ENCODE measurements around the gene FABP3.

DNA sequence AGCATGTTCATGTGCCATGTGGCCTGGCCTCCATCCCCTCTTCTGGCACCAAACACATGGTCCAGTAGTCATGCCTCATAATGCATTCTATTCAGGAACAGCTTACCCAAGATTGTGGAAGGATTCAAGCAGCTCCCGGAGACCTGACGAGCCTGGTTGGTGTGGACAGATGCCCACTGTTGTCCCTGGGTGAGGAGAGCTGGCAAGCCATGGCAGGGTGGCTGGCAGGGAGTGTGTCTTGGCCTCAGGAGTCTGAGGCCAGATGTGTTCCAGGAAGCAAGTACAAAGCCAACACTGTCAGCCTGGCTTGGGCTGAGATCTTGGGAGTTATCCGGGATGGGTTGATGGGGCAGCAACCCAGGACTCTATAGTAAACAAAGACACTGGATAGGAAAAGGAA is 7.3 kb upstream of the FABP3 start:
- no peak for TF ChIP-seq EZH2 (IDR thresholded peaks at IDR 0.05; ENCODE audit: insufficient read depth, poor library complexity, severe bottlenecking)
- TF ChIP-seq EZH2phosphoT487 (IDR thresholded peaks at IDR 0.05; ENCODE audit: insufficient read depth, low read depth), result no peak

Data from GM23248 (cell line).